Esophagus squamous epithelium (tissue), 5 donors: ENCODE data around the gene LEPROT. TPM values are rescaled to one million over a fixed set of nuclear protein-coding genes. Genes with fewer than 3 reads are reported as not detected.

Source experiments
- DNase-seq: peaks from one replicate; lab custom pipeline; 2025; lab: John Stamatoyannopoulos, UW
- H3K27ac ChIP-seq, 4 donors: fragments of 200-600 bp; sonication (generic); one replicate each; pipeline ENCODE4 v1.5.1; 2016 to 2019; ENCODE audit warnings: mild to moderate bottlenecking in 1 of 4
- H3K27me3 ChIP-seq, 4 donors: fragments of 200-600 bp; sonication (generic); 1 replicate in 3 of 4; 2 replicates in 1 of 4; pipeline versions ENCODE4 v1.5.1 to v1.6.0; 2017 to 2021; ENCODE audit warnings: antibody characterized with exemption in 1 of 4
- H3K36me3 ChIP-seq, 3 donors: fragments of 200-600 bp; sonication (generic); one replicate each; pipeline ENCODE4 v1.5.1; 2016 to 2019
- H3K4me1 ChIP-seq, 3 donors: fragments of 200-600 bp; sonication (generic); one replicate each; pipeline ENCODE4 v1.5.1; 2017 to 2019
- H3K4me3 ChIP-seq, 4 donors: fragments of 200-600 bp; sonication (generic); 1 replicate in 3 of 4; 2 replicates in 1 of 4; pipeline ENCODE4 v1.5.1; 2016 to 2019; ENCODE audit warnings: mild to moderate bottlenecking in 2 of 4, moderate library complexity in 1 of 4
- H3K9me3 ChIP-seq, 3 donors: fragments of 200-600 bp; sonication (generic); one replicate each; pipeline ENCODE4 v1.5.1; 2016 to 2019
- CTCF ChIP-seq, 6 experiments: fragments of 450-650 bp in 4 of 6; fragments of 200-600 bp in 2 of 6; sonication (generic) in 2 of 6; IDR thresholded peaks; one replicate each; pipeline ENCODE4 v1.5.1; 2016 to 2019; ENCODE audit warnings: antibody characterized with exemption in 6 of 6, mild to moderate bottlenecking in 4 of 6, moderate library complexity in 4 of 6
- POLR2A ChIP-seq, 4 donors: fragments of 450-650 bp; IDR thresholded peaks; one replicate each; pipeline ENCODE4 v1.6.1; 2017; ENCODE audit warnings: antibody characterized with exemption in 4 of 4, mild to moderate bottlenecking in 4 of 4, moderate library complexity in 3 of 4
- WGBS, 2 donors: methylation state at CpG; one replicate each; pipeline ENCODE4 v1.1.5; 2018; 5-methylcytosine and 5-hydroxymethylcytosine counted together
- intact Hi-C: fragments of 100-400 bp; cut with DNase I; formaldehyde crosslinking; loops from one replicate; pipeline ENCODE4 v1.15.0; 2022
- total RNA-seq, 4 donors: library from RNA; depleted of rRNA; stranded (reverse); fragments of >200 nt; gene quantifications; one replicate each; pipeline ENCODE4 v1.1.0, GENCODE V29; 2016
- donor health status: DM: yes; HTN: yes; CAD: no.

The LEPROT gene
- total RNA-seq, 4 donors from 2014 or later, result 29.7 to 56.9 (median 42.9) TPM

- Histone ChIP-seq H3K4me3 (peak overlapping the region in 3 of 4 donors; percentile 84 to 93 (median 92)), H3K27me3 (no peaks in the 10 kb centered on the region), H3K36me3 (peaks cover 8 to 20% (median 9%) of the 10 kb centered on the region in 3 donors), H3K27ac (peak overlapping the region; percentile 95 to 99 (median 98)), H3K4me1 (peaks cover 22 to 54% (median 34%) of the 10 kb centered on the region in 3 donors), H3K9me3 (no peaks in the 10 kb centered on the region)
- TF ChIP-seq POLR2A (IDR thresholded peaks at IDR 0.05), result no peak
- no peak for DNase-seq
- intact Hi-C loops, result no loop called here
- 81 to 86% methylated on average over 12 of the region's 12 CpGs for WGBS, 2 donors
Observed at GRCh38 chr1:65422241-65423203, 2.1 kb downstream of the LEPROT start.

DNA sequence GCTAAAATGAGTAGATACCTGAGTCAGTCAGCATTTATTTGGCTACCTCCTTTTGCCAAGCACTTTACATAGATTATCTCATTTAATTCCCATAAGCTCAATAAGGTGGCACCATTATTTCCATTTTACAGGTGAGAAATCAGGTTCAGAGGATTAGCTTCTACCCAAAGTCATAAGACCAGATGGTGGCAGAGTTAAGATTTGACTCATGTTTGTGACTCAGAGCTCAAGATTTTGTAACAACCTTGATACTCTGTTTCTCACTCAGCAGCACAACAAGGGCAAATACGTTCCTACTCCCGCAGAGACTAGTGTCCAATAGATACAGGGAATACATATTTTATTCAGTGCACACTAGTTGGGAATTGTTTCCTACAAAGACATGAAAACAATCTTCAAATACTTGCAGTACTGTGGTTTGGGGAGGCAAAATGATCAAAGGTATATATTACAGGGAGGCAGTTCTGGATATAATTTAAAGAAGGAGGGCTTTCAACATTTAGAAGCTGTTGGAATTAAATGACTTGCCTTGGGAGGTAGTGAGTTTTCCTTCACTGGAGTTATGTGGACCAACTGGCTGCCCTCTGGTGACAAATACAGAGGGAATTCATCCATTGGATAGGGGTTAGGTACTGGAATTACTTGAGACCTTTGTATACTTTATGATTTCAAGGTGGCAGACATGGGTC, 3.6 kb downstream of the LEPROT start:
- peaks cover 22 to 53% (median 34%) of the 10 kb centered on the region in 3 donors for H3K4me1 ChIP-seq
- intact Hi-C loops, result no loop called here

GRCh38 chr1:65424573-65424889, 4.1 kb downstream of the LEPROT start:
- no peak for DNase-seq
- Histone ChIP-seq H3K27me3 (no peaks in the 10 kb centered on the region), H3K9me3 (no peaks in the 10 kb centered on the region), H3K36me3 (peaks cover 8 to 41% (median 9%) of the 10 kb centered on the region in 3 donors), H3K4me1 (peaks cover 22 to 53% (median 34%) of the 10 kb centered on the region in 3 donors), H3K4me3 (no peak overlapping the region), H3K27ac (peak overlapping the region; percentile 24 to 99 (median 79))
- WGBS, 2 donors, result 13 to 67% methylated on average over 1 of the region's 1 CpG
- TF ChIP-seq CTCF (IDR thresholded peaks at IDR 0.05), result no peak
- no peak for TF ChIP-seq POLR2A (IDR thresholded peaks at IDR 0.05)
- intact Hi-C loops, result no loop called here

More for the DNA sequence above, 3.6 kb downstream of the LEPROT start:
- 30 to 40% methylated on average over 2 of the region's 2 CpGs for WGBS, 2 donors
- no peaks in the 10 kb centered on the region for H3K9me3 ChIP-seq
- no peak for DNase-seq
- peaks cover 8 to 36% (median 9%) of the 10 kb centered on the region in 3 donors for H3K36me3 ChIP-seq
- H3K27me3 ChIP-seq, result no peaks in the 10 kb centered on the region
- H3K27ac ChIP-seq, result peak overlapping the region; percentile 24 to 99 (median 79)
- TF ChIP-seq POLR2A (IDR thresholded peaks at IDR 0.05) (no peak), CTCF (IDR thresholded peaks at IDR 0.05) (no peak)
- H3K4me3 ChIP-seq, result no peak overlapping the region

GRCh38 chr1:65425006-65425405, 4.5 kb downstream of the LEPROT start:
- Histone ChIP-seq H3K27ac (peak overlapping the region in 2 of 4 donors; percentile 24 to 99), H3K9me3 (no peaks in the 10 kb centered on the region), H3K4me1 (peaks cover 22 to 55% (median 35%) of the 10 kb centered on the region in 3 donors), H3K4me3 (no peak overlapping the region), H3K36me3 (peaks cover 8 to 44% (median 9%) of the 10 kb centered on the region in 3 donors), H3K27me3 (no peaks in the 10 kb centered on the region)
- TF ChIP-seq POLR2A (IDR thresholded peaks at IDR 0.05), result no peak
- no peak for TF ChIP-seq CTCF (IDR thresholded peaks at IDR 0.05)
- DNase-seq, result no peak
- intact Hi-C loops, result no loop called here
- 92 to 97% methylated on average over 2 of the region's 2 CpGs for WGBS, 2 donors

DNA sequence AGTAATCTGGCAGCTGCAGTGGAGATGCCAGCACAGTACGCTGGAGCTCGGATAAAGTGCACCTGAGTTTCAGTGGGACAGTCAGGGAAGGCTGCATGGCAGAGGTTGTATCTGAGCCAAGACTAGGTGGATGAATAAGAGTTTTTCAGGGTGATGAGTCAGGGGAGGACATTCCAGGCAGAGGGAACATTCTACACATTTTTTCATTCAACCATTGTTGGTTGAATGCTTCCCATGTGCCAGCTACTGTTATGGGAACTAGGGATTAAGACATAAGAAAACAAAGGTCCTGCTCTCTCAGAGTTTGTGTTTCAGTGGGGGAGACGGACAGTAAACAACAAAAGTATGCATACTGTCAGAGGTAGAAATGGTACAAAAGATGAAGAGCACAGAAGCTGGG, 5.2 kb downstream of the LEPROT start:
- H3K4me1 ChIP-seq, result peaks cover 22 to 62% (median 42%) of the 10 kb centered on the region in 3 donors
- no peak overlapping the region for H3K4me3 ChIP-seq
- intact Hi-C loops, result no loop called here
- H3K27me3 ChIP-seq, result no peaks in the 10 kb centered on the region
- no peak for TF ChIP-seq POLR2A (IDR thresholded peaks at IDR 0.05)
- no peak for TF ChIP-seq CTCF (IDR thresholded peaks at IDR 0.05)
- 66 to 79% methylated on average over 3 of the region's 3 CpGs for WGBS, 2 donors
- no peak for DNase-seq
- H3K27ac ChIP-seq, result no peak overlapping the region
- H3K9me3 ChIP-seq, result no peaks in the 10 kb centered on the region
- peaks cover 8 to 50% (median 9%) of the 10 kb centered on the region in 3 donors for H3K36me3 ChIP-seq
